HepG2 (cell line): ENCODE data around the gene YIPF3. TPM values are rescaled to one million over a fixed set of nuclear protein-coding genes. Genes with fewer than 3 reads are reported as not detected.

ENCODE experiments used
- DPF2 ChIP-seq: sonication (generic); formaldehyde crosslinking; IDR thresholded peaks from 2 replicates; pipeline ENCODE4 v1.4.0; 2020; ENCODE audit warnings: mild to moderate bottlenecking, low read depth, missing genetic modification reagents, borderline replicate concordance
- ERF ChIP-seq: IDR thresholded peaks from 2 replicates; pipeline ENCODE4 v1.6.1; 2018; ENCODE audit warnings: missing biosample characterization, missing genetic modification reagents
- GMEB2 ChIP-seq: IDR thresholded peaks from 2 replicates; pipeline ENCODE4 v1.6.1; 2016; ENCODE audit warnings: missing biosample characterization, missing genetic modification reagents, low read depth
- HHEX ChIP-seq: IDR thresholded peaks from 2 replicates; pipeline ENCODE4 v1.6.1; 2016; ENCODE audit warnings: control low read depth
- MED1 ChIP-seq: sonication (generic); formaldehyde crosslinking; IDR thresholded peaks from 2 replicates; pipeline ENCODE4 v1.4.0; 2020; ENCODE audit warnings: missing genetic modification reagents
- NCOA2 ChIP-seq: sonication (generic); formaldehyde crosslinking; IDR thresholded peaks from 2 replicates; pipeline ENCODE4 v1.8.0; 2022; ENCODE audit warnings: inconsistent platforms
- PCBP2 ChIP-seq: fragments of 200-400 bp; formaldehyde crosslinking; optimal IDR thresholded peaks from 2 replicates; pipeline ENCODE3; 2018; ENCODE audit warnings: low read length, low read depth; ENCODE audit not compliant: poor library complexity, severe bottlenecking
- SP2 ChIP-seq: sonication (generic); formaldehyde crosslinking; IDR thresholded peaks from 2 replicates; pipeline ENCODE4 v1.5.1; 2020; ENCODE audit warnings: mild to moderate bottlenecking, missing genetic modification reagents
- TCF12 ChIP-seq, 2 experiments: fragments of 450-650 bp in 1 of 2; sonication (generic) in 1 of 2; formaldehyde crosslinking in 1 of 2; IDR thresholded peaks; 2 replicates each; pipeline versions ENCODE4 v1.6.1 to v1.8.0; 2017 to 2022; ENCODE audit warnings: antibody characterized with exemption in 1 of 2, mild to moderate bottlenecking in 1 of 2, missing genetic modification reagents in 1 of 2, moderate library complexity in 1 of 2
- ZNF24 ChIP-seq: fragments of 450-650 bp; IDR thresholded peaks from 2 replicates; pipeline ENCODE4 v1.6.1; 2017; ENCODE audit warnings: antibody characterized with exemption, mild to moderate bottlenecking
- ZNF30 ChIP-seq: sonication (generic); formaldehyde crosslinking; IDR thresholded peaks from 2 replicates; pipeline ENCODE4 v1.5.0; 2020; ENCODE audit warnings: mild to moderate bottlenecking, missing genetic modification reagents
- ZNF644 ChIP-seq: IDR thresholded peaks from 2 replicates; pipeline ENCODE4 v1.6.1; 2016; ENCODE audit warnings: low read depth
- ZNF710 ChIP-seq: sonication (generic); formaldehyde crosslinking; IDR thresholded peaks from 2 replicates; pipeline ENCODE4 v1.5.0; 2020; ENCODE audit warnings: mild to moderate bottlenecking, missing genetic modification reagents, borderline replicate concordance
- ZNF773 ChIP-seq: sonication (generic); formaldehyde crosslinking; IDR thresholded peaks from 2 replicates; pipeline ENCODE4 v1.4.0; 2020; ENCODE audit warnings: missing genetic modification reagents, borderline replicate concordance
- ZNF878 ChIP-seq: sonication (generic); formaldehyde crosslinking; IDR thresholded peaks from 2 replicates; pipeline ENCODE4 v1.8.1; 2023; ENCODE audit warnings: mild to moderate bottlenecking, missing genetic modification reagents, moderate library complexity
- polyA plus RNA-seq, 8 experiments: library from polyadenylated mRNA; depleted of rRNA in 3 of 8; stranded (reverse) in 7 of 8; unstranded in 1 of 8; fragments of >200 nt; fragmentation: Illumina TruSeq in 4 of 8; extraction: Trizol in 4 of 8; gene quantifications; 2 replicates each; pipeline versions ENCODE4 v1.2.1 to v1.2.3, GENCODE V29; 2011 to 2016; ENCODE audit warnings: low read depth in 4 of 8, missing spikeins in 1 of 8, mixed read lengths in 1 of 8; ENCODE audit not compliant: insufficient read depth in 1 of 8
- total RNA-seq, 5 experiments: library from RNA; depleted of rRNA; stranded (reverse); fragments of >200 nt; fragmentation: Illumina TruSeq; extraction: Trizol; gene quantifications; 2 replicates each; pipeline ENCODE4 v1.2.3, GENCODE V29; 2016; ENCODE audit warnings: low read depth in 1 of 5
- TF ChIP-seq, protein P1 (sequence below): sonication (generic); formaldehyde crosslinking; IDR thresholded peaks from 2 replicates; pipeline ENCODE4 v1.9.0; 2021; ENCODE audit warnings: mild to moderate bottlenecking, missing genetic modification reagents

Gene YIPF3
- total and polyA plus RNA-seq, 2 of the 13 experiments (the other 11 are each of a cell fraction or from before 2014, with no cell fraction given), result 107 to 206 TPM

- TF ChIP-seq DPF2 (CRISPR knock-in tag) (peak; percentile 94), ZNF773 (CRISPR knock-in tag) (0 out of 2 replicates have a peak, but pooled peaks have one; percentile 42), ZNF710 (no peak), HHEX (CRISPR knock-in tag) (peak; percentile 58; the same call in 1 of the 2 replicates), ZNF878 (peak; percentile 81; the same call in 1 of the 2 replicates), ZNF644 (CRISPR knock-in tag) (peak; percentile 63; the same call in 1 of the 2 replicates), ZNF24 (peak; percentile 60; the same call in 1 of the 2 replicates), MED1 (CRISPR knock-in tag) (peak; percentile 98), NCOA2 (CRISPR knock-in tag) (peak; percentile 77), PCBP2 (no peak), ZNF30 (peak; percentile 54; the same call in 1 of the 2 replicates), SP2 (0 out of 2 replicates have a peak, but pooled peaks have one; percentile 15), GMEB2 (CRISPR knock-in tag) (no peak), ERF (CRISPR knock-in tag) (peak; percentile 79; the same call in 1 of the 2 replicates), TCF12 (IDR thresholded peaks at IDR 0.05) (no peak), TCF12 (CRISPR knock-in tag; IDR thresholded peaks at IDR 0.05) (no peak)
- TF ChIP-seq, protein P1, sequence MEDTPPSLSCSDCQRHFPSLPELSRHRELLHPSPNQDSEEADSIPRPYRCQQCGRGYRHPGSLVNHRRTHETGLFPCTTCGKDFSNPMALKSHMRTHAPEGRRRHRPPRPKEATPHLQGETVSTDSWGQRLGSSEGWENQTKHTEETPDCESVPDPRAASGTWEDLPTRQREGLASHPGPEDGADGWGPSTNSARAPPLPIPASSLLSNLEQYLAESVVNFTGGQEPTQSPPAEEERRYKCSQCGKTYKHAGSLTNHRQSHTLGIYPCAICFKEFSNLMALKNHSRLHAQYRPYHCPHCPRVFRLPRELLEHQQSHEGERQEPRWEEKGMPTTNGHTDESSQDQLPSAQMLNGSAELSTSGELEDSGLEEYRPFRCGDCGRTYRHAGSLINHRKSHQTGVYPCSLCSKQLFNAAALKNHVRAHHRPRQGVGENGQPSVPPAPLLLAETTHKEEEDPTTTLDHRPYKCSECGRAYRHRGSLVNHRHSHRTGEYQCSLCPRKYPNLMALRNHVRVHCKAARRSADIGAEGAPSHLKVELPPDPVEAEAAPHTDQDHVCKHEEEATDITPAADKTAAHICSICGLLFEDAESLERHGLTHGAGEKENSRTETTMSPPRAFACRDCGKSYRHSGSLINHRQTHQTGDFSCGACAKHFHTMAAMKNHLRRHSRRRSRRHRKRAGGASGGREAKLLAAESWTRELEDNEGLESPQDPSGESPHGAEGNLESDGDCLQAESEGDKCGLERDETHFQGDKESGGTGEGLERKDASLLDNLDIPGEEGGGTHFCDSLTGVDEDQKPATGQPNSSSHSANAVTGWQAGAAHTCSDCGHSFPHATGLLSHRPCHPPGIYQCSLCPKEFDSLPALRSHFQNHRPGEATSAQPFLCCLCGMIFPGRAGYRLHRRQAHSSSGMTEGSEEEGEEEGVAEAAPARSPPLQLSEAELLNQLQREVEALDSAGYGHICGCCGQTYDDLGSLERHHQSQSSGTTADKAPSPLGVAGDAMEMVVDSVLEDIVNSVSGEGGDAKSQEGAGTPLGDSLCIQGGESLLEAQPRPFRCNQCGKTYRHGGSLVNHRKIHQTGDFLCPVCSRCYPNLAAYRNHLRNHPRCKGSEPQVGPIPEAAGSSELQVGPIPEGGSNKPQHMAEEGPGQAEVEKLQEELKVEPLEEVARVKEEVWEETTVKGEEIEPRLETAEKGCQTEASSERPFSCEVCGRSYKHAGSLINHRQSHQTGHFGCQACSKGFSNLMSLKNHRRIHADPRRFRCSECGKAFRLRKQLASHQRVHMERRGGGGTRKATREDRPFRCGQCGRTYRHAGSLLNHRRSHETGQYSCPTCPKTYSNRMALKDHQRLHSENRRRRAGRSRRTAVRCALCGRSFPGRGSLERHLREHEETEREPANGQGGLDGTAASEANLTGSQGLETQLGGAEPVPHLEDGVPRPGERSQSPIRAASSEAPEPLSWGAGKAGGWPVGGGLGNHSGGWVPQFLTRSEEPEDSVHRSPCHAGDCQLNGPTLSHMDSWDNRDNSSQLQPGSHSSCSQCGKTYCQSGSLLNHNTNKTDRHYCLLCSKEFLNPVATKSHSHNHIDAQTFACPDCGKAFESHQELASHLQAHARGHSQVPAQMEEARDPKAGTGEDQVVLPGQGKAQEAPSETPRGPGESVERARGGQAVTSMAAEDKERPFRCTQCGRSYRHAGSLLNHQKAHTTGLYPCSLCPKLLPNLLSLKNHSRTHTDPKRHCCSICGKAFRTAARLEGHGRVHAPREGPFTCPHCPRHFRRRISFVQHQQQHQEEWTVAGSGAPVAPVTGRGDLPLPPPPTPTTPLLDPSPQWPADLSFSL (CRISPR knock-in tag), result peak; percentile 5; the same call in 1 of the 2 replicates
Observed at GRCh38 chr6:43490523-43490939, 26.2 kb downstream of the YIPF3 start (continued).
